Activated CD8-positive, alpha-beta T cell treated with anti-CD3 and anti-CD28 coated beads for 36 hours (primary cell): ENCODE measurements around the gene MTFMT. TPM values are rescaled to one million over a fixed set of nuclear protein-coding genes. Genes with fewer than 3 reads are reported as not detected.

Experiments used
- ATAC-seq: fragments of 200-7000 bp; cut with Tn5 transposase; one replicate; pipeline ENCODE4 v1.10.0; 2021; ENCODE audit warnings: mild to moderate bottlenecking, moderate library complexity
- CTCF ChIA-PET: fragments of 350-600 bp; sonication (Branson Sonifier 250); formaldehyde crosslinking; loops from one replicate; lab custom pipeline; 2021; ENCODE audit warnings: antibody characterized with exemption; lab: Charles Lee
- POLR2A ChIA-PET: fragments of 350-600 bp; sonication (Branson Sonifier 250); formaldehyde crosslinking; loops from one replicate; lab custom pipeline; 2021; ENCODE audit warnings: antibody characterized with exemption; lab: Charles Lee
- DNase-seq: peaks from one replicate; pipeline ENCODE4 v3.0.0-alpha.2; 2020
- H3K27ac Mint-ChIP-seq: one replicate; pipeline ENCODE4 v1.8.0; 2021; ENCODE audit warnings: mild to moderate bottlenecking, mixed read lengths
- H3K27me3 Mint-ChIP-seq: one replicate; pipeline ENCODE4 v1.8.0; 2021; ENCODE audit warnings: mixed read lengths
- H3K36me3 Mint-ChIP-seq: one replicate; pipeline ENCODE4 v1.8.0; 2021; ENCODE audit warnings: low read depth, mixed read lengths
- H3K4me1 Mint-ChIP-seq: one replicate; pipeline ENCODE4 v1.8.0; 2021; ENCODE audit warnings: low read depth, mixed read lengths
- H3K4me3 Mint-ChIP-seq: one replicate; pipeline ENCODE4 v1.8.0; 2021; ENCODE audit warnings: mild to moderate bottlenecking, moderate library complexity, mixed read lengths
- H3K9me3 Mint-ChIP-seq: one replicate; pipeline ENCODE4 v1.8.0; 2021; ENCODE audit warnings: mixed read lengths
- CTCF ChIP-seq: fragments of 200-600 bp; IDR thresholded peaks from one replicate; pipeline ENCODE4 v1.8.0; 2022; ENCODE audit warnings: antibody characterized with exemption, mild to moderate bottlenecking
- intact Hi-C: fragments of 100-400 bp; cut with micrococcal nuclease; formaldehyde crosslinking; loops from one replicate; pipeline ENCODE4 v1.10.0; 2022
- total RNA-seq, 2 experiments: library from RNA; stranded (reverse); gene quantifications; one replicate each; pipeline ENCODE4 v1.2.3, GENCODE V29; 2021

Gene MTFMT
- total RNA-seq, 2 experiments from 2014 or later, result 19.7 to 21.0 TPM

GRCh38 chr15:64981812-64982431 is 47.5 kb downstream of the MTFMT start:
- peaks cover 16% of the 10 kb centered on the region for H3K4me1 Mint-ChIP-seq
- no peak overlapping the region for H3K4me3 Mint-ChIP-seq
- no peak for TF ChIP-seq CTCF
- ChIA-PET POLR2A (no interaction called here), CTCF (no interaction called here)
- intact Hi-C loops, result no loop called here
- peak overlapping the region; percentile 16 for H3K27ac Mint-ChIP-seq
- no peak for DNase-seq
- no peaks in the 10 kb centered on the region for H3K9me3 Mint-ChIP-seq
- ATAC-seq, result no peak
- no peaks in the 10 kb centered on the region for H3K27me3 Mint-ChIP-seq
- peaks cover 33% of the 10 kb centered on the region for H3K36me3 Mint-ChIP-seq

GRCh38 chr15:64979252-64979710 is 50.2 kb downstream of the MTFMT start:
- H3K27me3 Mint-ChIP-seq, result no peaks in the 10 kb centered on the region
- ATAC-seq, result no peak
- ChIA-PET POLR2A (interaction anchor here (1.3 kb wide), 1 partner anchor 11 kb away, joined by 4 read pairs; the partner anchor contains the start of gene SPG21), CTCF (interaction anchor here (0.9 to 1.4 kb wide), 2 partner anchors 99 to 230 kb away, joined by 3 to 4 read pairs; no protein-coding TSS in a partner anchor)
- intact Hi-C loops, result no loop called here
- H3K9me3 Mint-ChIP-seq, result no peaks in the 10 kb centered on the region
- H3K36me3 Mint-ChIP-seq, result peaks cover 43% of the 10 kb centered on the region
- no peak overlapping the region for H3K4me3 Mint-ChIP-seq
- no peak for DNase-seq
- peaks cover 7% of the 10 kb centered on the region for H3K4me1 Mint-ChIP-seq
- H3K27ac Mint-ChIP-seq, result no peak overlapping the region
- no peak for TF ChIP-seq CTCF

- POLR2A ChIA-PET, result no interaction called here
Measured at GRCh38 chr15:64975390-64975789, 54.0 kb downstream of the MTFMT start.

GRCh38 chr15:64970698-64971097 is 58.7 kb downstream of the MTFMT start:
- no peak for TF ChIP-seq CTCF
- Mint-ChIP-seq H3K9me3 (no peaks in the 10 kb centered on the region), H3K27ac (no peak overlapping the region), H3K4me1 (peaks cover 3% of the 10 kb centered on the region), H3K27me3 (no peaks in the 10 kb centered on the region), H3K36me3 (peaks cover 33% of the 10 kb centered on the region), H3K4me3 (no peak overlapping the region)
- POLR2A ChIA-PET, result interaction anchor here (1.5 kb wide), 2 partner anchors 14 to 19 kb away, joined by 3 read pairs; partner anchors contain the start of gene SPG21
- DNase-seq, result no peak
- ATAC-seq, result no peak
- intact Hi-C loops, result no loop called here
- CTCF ChIA-PET, result interaction anchor here (1.7 kb wide), 1 partner anchor 131 kb away, joined by 3 read pairs; no protein-coding TSS in a partner anchor

More at GRCh38 chr15:64975390-64975789, 54.0 kb downstream of the MTFMT start:
- peaks cover 39% of the 10 kb centered on the region for H3K36me3 Mint-ChIP-seq
- DNase-seq (no peak), ATAC-seq (no peak)
- no peak for TF ChIP-seq CTCF
- no peaks in the 10 kb centered on the region for H3K27me3 Mint-ChIP-seq
- no peak overlapping the region for H3K4me3 Mint-ChIP-seq
- intact Hi-C loops, result no loop called here
- CTCF ChIA-PET, result no interaction called here
- H3K4me1 Mint-ChIP-seq, result peaks cover 5% of the 10 kb centered on the region
- H3K27ac Mint-ChIP-seq, result no peak overlapping the region
- H3K9me3 Mint-ChIP-seq, result no peaks in the 10 kb centered on the region

- ATAC-seq, result no peak
- DNase-seq, result no peak
- no peaks in the 10 kb centered on the region for H3K27me3 Mint-ChIP-seq
- no peak overlapping the region for H3K4me3 Mint-ChIP-seq
- no peak overlapping the region for H3K27ac Mint-ChIP-seq
- no peaks in the 10 kb centered on the region for H3K4me1 Mint-ChIP-seq
- intact Hi-C loops, result no loop called here
- no peaks in the 10 kb centered on the region for H3K9me3 Mint-ChIP-seq
- POLR2A ChIA-PET, result interaction anchor here (0.5 to 0.7 kb wide), 2 partner anchors 18 to 20 kb away, joined by 4 to 5 read pairs; no protein-coding TSS in a partner anchor
- CTCF ChIA-PET, result no interaction called here
- H3K36me3 Mint-ChIP-seq, result peaks cover 31% of the 10 kb centered on the region
- no peak for TF ChIP-seq CTCF
Measured at GRCh38 chr15:64969401-64969800, 60.0 kb downstream of the MTFMT start.
